SK-N-SH (cell line): ENCODE measurements around the gene AGTR1.

ENCODE experiments used
- ELF1 ChIP-seq: IDR thresholded peaks from 2 replicates; pipeline ENCODE4 v1.4.0; 2012
- EP300 ChIP-seq, 2 experiments: IDR thresholded peaks; 2 replicates each; pipeline versions ENCODE4 v1.4.0 to v1.6.1; 2012; ENCODE audit warnings: borderline replicate concordance in 1 of 2, low read depth in 1 of 2, low read length in 1 of 2
- GABPA ChIP-seq: IDR thresholded peaks from 2 replicates; pipeline ENCODE4 v1.4.0; 2012; ENCODE audit warnings: low read depth, mild to moderate bottlenecking
- MEF2A ChIP-seq: IDR thresholded peaks from 2 replicates; pipeline ENCODE4 v1.4.0; 2012; ENCODE audit warnings: low read depth, borderline replicate concordance
- POLR2AphosphoS5 ChIP-seq: IDR thresholded peaks from 2 replicates; pipeline ENCODE4 v1.6.1; 2012; ENCODE audit warnings: low read depth, low read length
- TF ChIP-seq, protein P1 (sequence below): IDR thresholded peaks from 2 replicates; pipeline ENCODE4 v1.6.1; 2012; ENCODE audit warnings: mild to moderate bottlenecking, low read depth, low read length, moderate library complexity
- TF ChIP-seq, protein P2 (sequence below): fragments of 200-600 bp; sonication (generic); IDR thresholded peaks from 2 replicates; pipeline ENCODE4 v1.6.1; 2017; ENCODE audit warnings: antibody characterized with exemption, mild to moderate bottlenecking, moderate library complexity
- TF ChIP-seq, protein P3 (sequence below): fragments of 150-350 bp; IDR thresholded peaks from 2 replicates; pipeline ENCODE4 v1.6.1; 2016; ENCODE audit warnings: mild to moderate bottlenecking, low read depth, low read length
- TF ChIP-seq, protein P4 (sequence below): IDR thresholded peaks from 2 replicates; pipeline ENCODE4; 2012
- TF ChIP-seq, protein P5 (sequence below): IDR thresholded peaks from 2 replicates; pipeline ENCODE4 v1.4.0; 2012; ENCODE audit warnings: low read depth
- TF ChIP-seq, protein P6 (sequence below): fragments of 150-350 bp; IDR thresholded peaks from 2 replicates; pipeline ENCODE4 v1.6.1; 2017; ENCODE audit warnings: antibody characterized with exemption, low read length, low read depth, borderline replicate concordance

DNA sequence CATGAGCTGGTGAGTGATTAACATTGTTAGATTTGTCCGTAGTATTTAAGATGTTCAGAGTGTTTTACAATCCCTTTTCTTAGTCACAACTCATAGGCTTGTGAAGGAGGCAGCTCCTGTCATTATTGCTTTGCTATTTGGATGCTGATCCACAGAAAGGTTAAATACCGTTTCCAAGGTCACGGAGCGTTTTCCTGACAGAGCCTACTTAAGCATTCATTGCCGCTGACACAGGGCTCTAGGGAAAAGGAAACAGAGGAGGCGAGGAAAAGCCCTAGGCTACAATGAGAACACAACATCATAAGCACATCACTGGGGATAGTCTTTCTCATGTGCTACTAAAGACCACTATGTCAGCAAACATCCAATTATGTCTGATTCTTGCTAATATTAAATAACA is 91.4 kb downstream of the AGTR1 start:
- TF ChIP-seq, protein P1, sequence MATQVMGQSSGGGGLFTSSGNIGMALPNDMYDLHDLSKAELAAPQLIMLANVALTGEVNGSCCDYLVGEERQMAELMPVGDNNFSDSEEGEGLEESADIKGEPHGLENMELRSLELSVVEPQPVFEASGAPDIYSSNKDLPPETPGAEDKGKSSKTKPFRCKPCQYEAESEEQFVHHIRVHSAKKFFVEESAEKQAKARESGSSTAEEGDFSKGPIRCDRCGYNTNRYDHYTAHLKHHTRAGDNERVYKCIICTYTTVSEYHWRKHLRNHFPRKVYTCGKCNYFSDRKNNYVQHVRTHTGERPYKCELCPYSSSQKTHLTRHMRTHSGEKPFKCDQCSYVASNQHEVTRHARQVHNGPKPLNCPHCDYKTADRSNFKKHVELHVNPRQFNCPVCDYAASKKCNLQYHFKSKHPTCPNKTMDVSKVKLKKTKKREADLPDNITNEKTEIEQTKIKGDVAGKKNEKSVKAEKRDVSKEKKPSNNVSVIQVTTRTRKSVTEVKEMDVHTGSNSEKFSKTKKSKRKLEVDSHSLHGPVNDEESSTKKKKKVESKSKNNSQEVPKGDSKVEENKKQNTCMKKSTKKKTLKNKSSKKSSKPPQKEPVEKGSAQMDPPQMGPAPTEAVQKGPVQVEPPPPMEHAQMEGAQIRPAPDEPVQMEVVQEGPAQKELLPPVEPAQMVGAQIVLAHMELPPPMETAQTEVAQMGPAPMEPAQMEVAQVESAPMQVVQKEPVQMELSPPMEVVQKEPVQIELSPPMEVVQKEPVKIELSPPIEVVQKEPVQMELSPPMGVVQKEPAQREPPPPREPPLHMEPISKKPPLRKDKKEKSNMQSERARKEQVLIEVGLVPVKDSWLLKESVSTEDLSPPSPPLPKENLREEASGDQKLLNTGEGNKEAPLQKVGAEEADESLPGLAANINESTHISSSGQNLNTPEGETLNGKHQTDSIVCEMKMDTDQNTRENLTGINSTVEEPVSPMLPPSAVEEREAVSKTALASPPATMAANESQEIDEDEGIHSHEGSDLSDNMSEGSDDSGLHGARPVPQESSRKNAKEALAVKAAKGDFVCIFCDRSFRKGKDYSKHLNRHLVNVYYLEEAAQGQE = no peak
- TF ChIP-seq POLR2AphosphoS5 (no peak), ELF1 (no peak), EP300 (IDR thresholded peaks at IDR 0.05; ENCODE audit: borderline replicate concordance in 1 of 2, low read depth in 1 of 2, low read length in 1 of 2) (no peak), GABPA (no peak), MEF2A (no peak)
- TF ChIP-seq, protein P2, sequence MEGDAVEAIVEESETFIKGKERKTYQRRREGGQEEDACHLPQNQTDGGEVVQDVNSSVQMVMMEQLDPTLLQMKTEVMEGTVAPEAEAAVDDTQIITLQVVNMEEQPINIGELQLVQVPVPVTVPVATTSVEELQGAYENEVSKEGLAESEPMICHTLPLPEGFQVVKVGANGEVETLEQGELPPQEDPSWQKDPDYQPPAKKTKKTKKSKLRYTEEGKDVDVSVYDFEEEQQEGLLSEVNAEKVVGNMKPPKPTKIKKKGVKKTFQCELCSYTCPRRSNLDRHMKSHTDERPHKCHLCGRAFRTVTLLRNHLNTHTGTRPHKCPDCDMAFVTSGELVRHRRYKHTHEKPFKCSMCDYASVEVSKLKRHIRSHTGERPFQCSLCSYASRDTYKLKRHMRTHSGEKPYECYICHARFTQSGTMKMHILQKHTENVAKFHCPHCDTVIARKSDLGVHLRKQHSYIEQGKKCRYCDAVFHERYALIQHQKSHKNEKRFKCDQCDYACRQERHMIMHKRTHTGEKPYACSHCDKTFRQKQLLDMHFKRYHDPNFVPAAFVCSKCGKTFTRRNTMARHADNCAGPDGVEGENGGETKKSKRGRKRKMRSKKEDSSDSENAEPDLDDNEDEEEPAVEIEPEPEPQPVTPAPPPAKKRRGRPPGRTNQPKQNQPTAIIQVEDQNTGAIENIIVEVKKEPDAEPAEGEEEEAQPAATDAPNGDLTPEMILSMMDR = no peak
- TF ChIP-seq, protein P3, sequence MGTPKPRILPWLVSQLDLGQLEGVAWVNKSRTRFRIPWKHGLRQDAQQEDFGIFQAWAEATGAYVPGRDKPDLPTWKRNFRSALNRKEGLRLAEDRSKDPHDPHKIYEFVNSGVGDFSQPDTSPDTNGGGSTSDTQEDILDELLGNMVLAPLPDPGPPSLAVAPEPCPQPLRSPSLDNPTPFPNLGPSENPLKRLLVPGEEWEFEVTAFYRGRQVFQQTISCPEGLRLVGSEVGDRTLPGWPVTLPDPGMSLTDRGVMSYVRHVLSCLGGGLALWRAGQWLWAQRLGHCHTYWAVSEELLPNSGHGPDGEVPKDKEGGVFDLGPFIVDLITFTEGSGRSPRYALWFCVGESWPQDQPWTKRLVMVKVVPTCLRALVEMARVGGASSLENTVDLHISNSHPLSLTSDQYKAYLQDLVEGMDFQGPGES = no peak
- TF ChIP-seq, protein P4, sequence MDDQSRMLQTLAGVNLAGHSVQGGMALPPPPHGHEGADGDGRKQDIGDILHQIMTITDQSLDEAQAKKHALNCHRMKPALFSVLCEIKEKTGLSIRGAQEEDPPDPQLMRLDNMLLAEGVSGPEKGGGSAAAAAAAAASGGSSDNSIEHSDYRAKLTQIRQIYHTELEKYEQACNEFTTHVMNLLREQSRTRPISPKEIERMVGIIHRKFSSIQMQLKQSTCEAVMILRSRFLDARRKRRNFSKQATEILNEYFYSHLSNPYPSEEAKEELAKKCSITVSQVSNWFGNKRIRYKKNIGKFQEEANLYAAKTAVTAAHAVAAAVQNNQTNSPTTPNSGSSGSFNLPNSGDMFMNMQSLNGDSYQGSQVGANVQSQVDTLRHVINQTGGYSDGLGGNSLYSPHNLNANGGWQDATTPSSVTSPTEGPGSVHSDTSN = no peak
- TF ChIP-seq, protein P5, sequence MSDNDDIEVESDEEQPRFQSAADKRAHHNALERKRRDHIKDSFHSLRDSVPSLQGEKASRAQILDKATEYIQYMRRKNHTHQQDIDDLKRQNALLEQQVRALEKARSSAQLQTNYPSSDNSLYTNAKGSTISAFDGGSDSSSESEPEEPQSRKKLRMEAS = no peak
- TF ChIP-seq, protein P6, sequence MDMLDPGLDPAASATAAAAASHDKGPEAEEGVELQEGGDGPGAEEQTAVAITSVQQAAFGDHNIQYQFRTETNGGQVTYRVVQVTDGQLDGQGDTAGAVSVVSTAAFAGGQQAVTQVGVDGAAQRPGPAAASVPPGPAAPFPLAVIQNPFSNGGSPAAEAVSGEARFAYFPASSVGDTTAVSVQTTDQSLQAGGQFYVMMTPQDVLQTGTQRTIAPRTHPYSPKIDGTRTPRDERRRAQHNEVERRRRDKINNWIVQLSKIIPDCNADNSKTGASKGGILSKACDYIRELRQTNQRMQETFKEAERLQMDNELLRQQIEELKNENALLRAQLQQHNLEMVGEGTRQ = no peak
